Panc1 (cell line): ENCODE measurements around the gene CD300E. TPM values are rescaled to one million over a fixed set of nuclear protein-coding genes. Genes with fewer than 3 reads are reported as not detected.

ENCODE experiments used
- ATAC-seq: fragments of 200-7000 bp; cut with Tn5 transposase; 2 replicates; pipeline ENCODE4 v1.9.1; 2020; ENCODE audit warnings: mild to moderate bottlenecking, moderate library complexity
- BruUV-seq: library from RNA; stranded (reverse); fragments of 400-500 nt; replicated peaks from 2 replicates; lab custom pipeline; 2021; lab: Mats Ljungman, UMichigan
- CTCF ChIA-PET: fragments of 300-600 bp; sonication (Branson Sonifier 250); formaldehyde crosslinking; loops from one replicate; lab custom pipeline; 2022; ENCODE audit warnings: antibody characterized with exemption; lab: Charles Lee
- POLR2A ChIA-PET: fragments of 300-600 bp; sonication (Branson Sonifier 250); formaldehyde crosslinking; loops from one replicate; lab custom pipeline; 2022; ENCODE audit warnings: antibody characterized with exemption; lab: Charles Lee
- DNase-seq: peaks from one replicate; pipeline ENCODE4 v3.0.0-alpha.2; 2010; ENCODE audit warnings: low read depth, low spot score
- H3K27ac ChIP-seq: 2 replicates; pipeline ENCODE4 v1.5.1; 2011; ENCODE audit warnings: mild to moderate bottlenecking, low read length, inconsistent platforms
- H3K27me3 ChIP-seq: fragments of 200-500 bp; sonication (Bioruptor generic); 2 replicates; pipeline ENCODE4 v1.6.0; 2014; ENCODE audit warnings: low read length, inconsistent platforms; ENCODE audit not compliant: control insufficient read depth, insufficient read depth
- H3K36me3 ChIP-seq: fragments of 200-500 bp; sonication (Bioruptor generic); 2 replicates; pipeline ENCODE4 v1.5.1; 2014; ENCODE audit warnings: inconsistent platforms, mild to moderate bottlenecking, low read length, moderate library complexity; ENCODE audit not compliant: control insufficient read depth, insufficient read depth
- H3K4me1 ChIP-seq: 2 replicates; pipeline ENCODE4 v1.5.1; 2011; ENCODE audit warnings: inconsistent platforms, mild to moderate bottlenecking, low read length, moderate library complexity; ENCODE audit not compliant: control insufficient read depth, insufficient read depth
- H3K4me3 ChIP-seq, 2 experiments: 2 replicates each; pipeline ENCODE4 v1.5.1; 2011 to 2012; ENCODE audit warnings: low read depth in 2 of 2, low read length in 2 of 2, mild to moderate bottlenecking in 2 of 2, inconsistent platforms in 1 of 2, moderate library complexity in 1 of 2
- H3K9me3 ChIP-seq: fragments of 200-500 bp; sonication (Bioruptor generic); 2 replicates; pipeline ENCODE4 v1.5.1; 2014; ENCODE audit warnings: low read depth, mild to moderate bottlenecking, inconsistent platforms, low read length, moderate library complexity; ENCODE audit not compliant: control insufficient read depth, insufficient read depth
- POLR2AphosphoS5 ChIP-seq: IDR thresholded peaks from 2 replicates; pipeline ENCODE4 v1.6.1; 2012; ENCODE audit warnings: mild to moderate bottlenecking, low read depth, low read length, moderate library complexity
- SIN3A ChIP-seq: IDR thresholded peaks from 2 replicates; pipeline ENCODE4 v1.6.1; 2012; ENCODE audit warnings: low read depth, mild to moderate bottlenecking, low read length, moderate library complexity, borderline replicate concordance; ENCODE audit not compliant: insufficient read depth
- TCF7L2 ChIP-seq: IDR thresholded peaks from 2 replicates; pipeline ENCODE4 v1.6.1; 2011; ENCODE audit warnings: mild to moderate bottlenecking, low read depth, low read length, inconsistent platforms
- in situ Hi-C: cut with HindIII; loops from 2 replicates; pipeline ENCODE4 v1.10.0; 2016; ENCODE audit warnings: low sequenced_read_pairs, low pct_unique_long_range_greater_than_20kb
- intact Hi-C: fragments of 100-400 bp; cut with micrococcal nuclease; formaldehyde crosslinking; loops from one replicate; pipeline ENCODE4 v1.10.0; 2022; ENCODE audit not compliant: unreplicated experiment
- total RNA-seq: library from RNA; stranded (reverse); gene quantifications from one replicate; pipeline ENCODE4 v1.2.1, GENCODE V29; 2021; ENCODE audit not compliant: unreplicated experiment
- TF ChIP-seq, protein P1 (sequence below): fragments of 450-650 bp; IDR thresholded peaks from 2 replicates; pipeline ENCODE4 v1.5.1; 2017; ENCODE audit warnings: mild to moderate bottlenecking
- TF ChIP-seq, protein P2 (sequence below), 2 experiments: IDR thresholded peaks; 2 replicates each; pipeline ENCODE4 v1.6.1; 2011 to 2012; ENCODE audit warnings: low read depth in 2 of 2, control low read depth in 1 of 2, low read length in 1 of 2, mild to moderate bottlenecking in 1 of 2, moderate library complexity in 1 of 2; ENCODE audit not compliant: insufficient read depth in 1 of 2

CD300E gene
- total RNA-seq, 1 experiment from 2014 or later: not detected

GRCh38 chr17:74584292-74585060 is 39.1 kb downstream of the CD300E start:
- H3K27ac ChIP-seq: no peak overlapping the region
- no peak overlapping the region for H3K4me3 ChIP-seq
- no peaks in the 10 kb centered on the region; the same call in 1 of the 2 replicates for H3K9me3 ChIP-seq
- in situ Hi-C loops: no loop called here
- intact Hi-C loops: no loop called here
- ATAC-seq (no peak), DNase-seq (no peak)
- peaks cover 6% of the 10 kb centered on the region; the same call in 1 of the 2 replicates for H3K27me3 ChIP-seq
- ChIA-PET CTCF (no interaction called here), POLR2A (no interaction called here)
- H3K4me1 ChIP-seq: no peaks in the 10 kb centered on the region
- no TSS peak for BruUV-seq
- H3K36me3 ChIP-seq: no peaks in the 10 kb centered on the region
- TF ChIP-seq, protein P1, sequence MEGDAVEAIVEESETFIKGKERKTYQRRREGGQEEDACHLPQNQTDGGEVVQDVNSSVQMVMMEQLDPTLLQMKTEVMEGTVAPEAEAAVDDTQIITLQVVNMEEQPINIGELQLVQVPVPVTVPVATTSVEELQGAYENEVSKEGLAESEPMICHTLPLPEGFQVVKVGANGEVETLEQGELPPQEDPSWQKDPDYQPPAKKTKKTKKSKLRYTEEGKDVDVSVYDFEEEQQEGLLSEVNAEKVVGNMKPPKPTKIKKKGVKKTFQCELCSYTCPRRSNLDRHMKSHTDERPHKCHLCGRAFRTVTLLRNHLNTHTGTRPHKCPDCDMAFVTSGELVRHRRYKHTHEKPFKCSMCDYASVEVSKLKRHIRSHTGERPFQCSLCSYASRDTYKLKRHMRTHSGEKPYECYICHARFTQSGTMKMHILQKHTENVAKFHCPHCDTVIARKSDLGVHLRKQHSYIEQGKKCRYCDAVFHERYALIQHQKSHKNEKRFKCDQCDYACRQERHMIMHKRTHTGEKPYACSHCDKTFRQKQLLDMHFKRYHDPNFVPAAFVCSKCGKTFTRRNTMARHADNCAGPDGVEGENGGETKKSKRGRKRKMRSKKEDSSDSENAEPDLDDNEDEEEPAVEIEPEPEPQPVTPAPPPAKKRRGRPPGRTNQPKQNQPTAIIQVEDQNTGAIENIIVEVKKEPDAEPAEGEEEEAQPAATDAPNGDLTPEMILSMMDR: no peak
- TF ChIP-seq TCF7L2 (no peak), SIN3A (no peak), POLR2AphosphoS5 (no peak)
- TF ChIP-seq, protein P2, sequence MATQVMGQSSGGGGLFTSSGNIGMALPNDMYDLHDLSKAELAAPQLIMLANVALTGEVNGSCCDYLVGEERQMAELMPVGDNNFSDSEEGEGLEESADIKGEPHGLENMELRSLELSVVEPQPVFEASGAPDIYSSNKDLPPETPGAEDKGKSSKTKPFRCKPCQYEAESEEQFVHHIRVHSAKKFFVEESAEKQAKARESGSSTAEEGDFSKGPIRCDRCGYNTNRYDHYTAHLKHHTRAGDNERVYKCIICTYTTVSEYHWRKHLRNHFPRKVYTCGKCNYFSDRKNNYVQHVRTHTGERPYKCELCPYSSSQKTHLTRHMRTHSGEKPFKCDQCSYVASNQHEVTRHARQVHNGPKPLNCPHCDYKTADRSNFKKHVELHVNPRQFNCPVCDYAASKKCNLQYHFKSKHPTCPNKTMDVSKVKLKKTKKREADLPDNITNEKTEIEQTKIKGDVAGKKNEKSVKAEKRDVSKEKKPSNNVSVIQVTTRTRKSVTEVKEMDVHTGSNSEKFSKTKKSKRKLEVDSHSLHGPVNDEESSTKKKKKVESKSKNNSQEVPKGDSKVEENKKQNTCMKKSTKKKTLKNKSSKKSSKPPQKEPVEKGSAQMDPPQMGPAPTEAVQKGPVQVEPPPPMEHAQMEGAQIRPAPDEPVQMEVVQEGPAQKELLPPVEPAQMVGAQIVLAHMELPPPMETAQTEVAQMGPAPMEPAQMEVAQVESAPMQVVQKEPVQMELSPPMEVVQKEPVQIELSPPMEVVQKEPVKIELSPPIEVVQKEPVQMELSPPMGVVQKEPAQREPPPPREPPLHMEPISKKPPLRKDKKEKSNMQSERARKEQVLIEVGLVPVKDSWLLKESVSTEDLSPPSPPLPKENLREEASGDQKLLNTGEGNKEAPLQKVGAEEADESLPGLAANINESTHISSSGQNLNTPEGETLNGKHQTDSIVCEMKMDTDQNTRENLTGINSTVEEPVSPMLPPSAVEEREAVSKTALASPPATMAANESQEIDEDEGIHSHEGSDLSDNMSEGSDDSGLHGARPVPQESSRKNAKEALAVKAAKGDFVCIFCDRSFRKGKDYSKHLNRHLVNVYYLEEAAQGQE (IDR thresholded peaks at IDR 0.05; ENCODE audit: insufficient read depth in 1 of 2, low read depth in 2 of 2, low read length in 1 of 2): no peak

GRCh38 chr17:74582633-74583032 is 40.9 kb downstream of the CD300E start:
- DNase-seq: no peak
- no peaks in the 10 kb centered on the region for H3K36me3 ChIP-seq
- H3K9me3 ChIP-seq: no peaks in the 10 kb centered on the region; the same call in 1 of the 2 replicates
- no peaks in the 10 kb centered on the region for H3K4me1 ChIP-seq
- intact Hi-C loops: no loop called here
- H3K27me3 ChIP-seq: peaks cover 6% of the 10 kb centered on the region; the same call in 1 of the 2 replicates
- CTCF ChIA-PET: no interaction called here
- in situ Hi-C loops: no loop called here
- no peak overlapping the region for H3K27ac ChIP-seq
- H3K4me3 ChIP-seq: no peak overlapping the region
- BruUV-seq: no TSS peak
- POLR2A ChIA-PET: no interaction called here
- ATAC-seq: no peak
- TF ChIP-seq, protein P1: no peak
- TF ChIP-seq POLR2AphosphoS5 (no peak), TCF7L2 (no peak), SIN3A (no peak)
- TF ChIP-seq, protein P2 (IDR thresholded peaks at IDR 0.05; ENCODE audit: insufficient read depth in 1 of 2, low read depth in 2 of 2, low read length in 1 of 2): no peak
